Lower leg skin (tissue), 4 donors: ENCODE measurements around the gene UTY. TPM values are rescaled to one million over a fixed set of nuclear protein-coding genes. Genes with fewer than 3 reads are reported as not detected.

Source experiments
- DNase-seq, 2 donors: peaks; one replicate each; pipeline ENCODE4 v3.0.0-alpha.2; 2019; ENCODE audit warnings: low spot score in 2 of 2
- H3K4me3 ChIP-seq: fragments of 200-600 bp; sonication (generic); 2 replicates; pipeline ENCODE4 v1.5.1; 2017; ENCODE audit warnings: mild to moderate bottlenecking, low read depth; ENCODE audit not compliant: poor library complexity, severe bottlenecking
- CTCF ChIP-seq, 3 donors: fragments of 450-650 bp; IDR thresholded peaks; one replicate each; pipeline ENCODE4 v1.5.1; 2016; ENCODE audit warnings: antibody characterized with exemption in 3 of 3, mild to moderate bottlenecking in 3 of 3, moderate library complexity in 2 of 3
- POLR2A ChIP-seq, 2 donors: fragments of 450-650 bp; IDR thresholded peaks; one replicate each; pipeline ENCODE4 v1.6.1; 2016 to 2017; ENCODE audit warnings: antibody characterized with exemption in 2 of 2, mild to moderate bottlenecking in 1 of 2, moderate library complexity in 1 of 2
- WGBS, 2 donors: methylation state at CpG; one replicate each; pipeline ENCODE4 v1.1.5; 2018; 5-methylcytosine and 5-hydroxymethylcytosine counted together
- intact Hi-C: fragments of 100-400 bp; cut with DNase I; formaldehyde crosslinking; loops from one replicate; pipeline ENCODE4 v1.15.0; 2023; ENCODE audit warnings: low total_unique reads
- total RNA-seq, 4 donors: library from RNA; depleted of rRNA; stranded (reverse); fragments of >200 nt; gene quantifications; one replicate each; pipeline ENCODE4 v1.1.0, GENCODE V29; 2016

The UTY gene
- total RNA-seq, 4 donors from 2014 or later = 0.21 to 26.3 (median 24.4) TPM; not detected in 1

- DNase-seq = no peak
- TF ChIP-seq CTCF (IDR thresholded peaks at IDR 0.05) (no peak), POLR2A (IDR thresholded peaks at IDR 0.05) (no peak)
- intact Hi-C loops = no loop called here
- 100% methylated on average over 3 of the region's 3 CpGs; no CpG with 5 or more reads in 1 of the 2 donors for WGBS, 2 donors
- H3K4me3 ChIP-seq = no peak overlapping the region
Measured at GRCh38 chrY:13345549-13345948, 134.3 kb downstream of the UTY start.

- no peak overlapping the region for H3K4me3 ChIP-seq
- TF ChIP-seq POLR2A (IDR thresholded peaks at IDR 0.05) (no peak), CTCF (IDR thresholded peaks at IDR 0.05) (no peak)
- no peak for DNase-seq
- 66% methylated on average over 6 of the region's 8 CpGs; no CpG with 5 or more reads in 1 of the 2 donors for WGBS, 2 donors
- intact Hi-C loops = no loop called here
Measured at GRCh38 chrY:13343307-13343946, 136.4 kb downstream of the UTY start.

GRCh38 chrY:13339939-13340338 lies 139.9 kb downstream of the UTY start:
- H3K4me3 ChIP-seq = no peak overlapping the region
- intact Hi-C loops = no loop called here
- WGBS, 2 donors = 66% methylated on average over 5 of the region's 5 CpGs; no CpG with 5 or more reads in 1 of the 2 donors
- TF ChIP-seq POLR2A (IDR thresholded peaks at IDR 0.05) = no peak
- no peak for TF ChIP-seq CTCF (IDR thresholded peaks at IDR 0.05)
- DNase-seq = no peak

GRCh38 chrY:13339381-13339780 lies 140.5 kb downstream of the UTY start:
- 74% methylated on average over 8 of the region's 9 CpGs; no CpG with 5 or more reads in 1 of the 2 donors for WGBS, 2 donors
- TF ChIP-seq POLR2A (IDR thresholded peaks at IDR 0.05) (no peak), CTCF (IDR thresholded peaks at IDR 0.05) (no peak)
- no peak for DNase-seq
- intact Hi-C loops = no loop called here
- H3K4me3 ChIP-seq = no peak overlapping the region

GRCh38 chrY:13338711-13339110 lies 141.1 kb downstream of the UTY start:
- 63% methylated on average over 4 of the region's 4 CpGs; no CpG with 5 or more reads in 1 of the 2 donors for WGBS, 2 donors
- no peak for DNase-seq
- no peak overlapping the region for H3K4me3 ChIP-seq
- TF ChIP-seq POLR2A (IDR thresholded peaks at IDR 0.05) (no peak), CTCF (IDR thresholded peaks at IDR 0.05) (no peak)
- intact Hi-C loops = no loop called here

- no peak overlapping the region for H3K4me3 ChIP-seq
- TF ChIP-seq CTCF (IDR thresholded peaks at IDR 0.05) (no peak), POLR2A (IDR thresholded peaks at IDR 0.05) (no peak)
- 69% methylated on average over 5 of the region's 5 CpGs; no CpG with 5 or more reads in 1 of the 2 donors for WGBS, 2 donors
- DNase-seq = no peak
- intact Hi-C loops = no loop called here
Measured at GRCh38 chrY:13337934-13338333, 141.9 kb downstream of the UTY start.
